ENCODE measurements around the gene PGBD5.

The PGBD5 gene

DNA sequence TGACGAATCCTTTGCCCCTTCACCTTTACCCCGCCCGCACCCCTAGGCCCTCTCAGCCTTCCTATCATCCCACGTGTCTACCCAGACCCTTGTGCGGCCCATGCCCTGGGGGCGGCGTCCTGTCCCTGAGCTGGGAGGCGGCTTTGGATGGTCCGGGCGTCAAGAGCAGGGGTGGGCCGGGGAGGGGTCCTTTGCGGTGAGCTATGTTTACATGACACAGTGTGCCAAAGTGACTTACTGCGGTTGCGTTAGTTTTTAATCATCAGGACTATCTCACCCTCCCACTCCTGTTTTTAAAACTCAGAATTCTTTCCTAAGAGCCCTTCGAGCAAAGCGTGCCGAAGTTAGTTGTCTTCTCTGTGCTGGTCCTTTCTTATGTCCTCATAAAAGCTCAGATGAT is 144.6 kb downstream of the PGBD5 start:
- Histone ChIP-seq H3K36me3 (replicated peaks in 1 of 2; ENCODE audit: control insufficient read depth in 2 of 2, insufficient read depth in 2 of 2, low read length in 2 of 2) (peaks cover 0 to 29% of the 10 kb centered on the region in 2 donors), H2BK12ac (ENCODE audit: low read length) (no peak overlapping the region), H3K4me3 (ENCODE audit: low read length in 2 of 2) (no peak overlapping the region), H2AK5ac (ENCODE audit: low read depth, low read length) (no peak overlapping the region), H3K79me1 (ENCODE audit: low read depth, low read length) (no peaks in the 10 kb centered on the region), H2BK120ac (ENCODE audit: low read depth, low read length) (no peak overlapping the region), H3K14ac (ENCODE audit: low read length) (no peak overlapping the region), H3K27ac (replicated peaks; ENCODE audit: low read length) (no peak overlapping the region), H3K23ac (ENCODE audit: low read depth, low read length, poor library complexity) (no peak overlapping the region), H4K91ac (ENCODE audit: low read depth, low read length, poor library complexity) (peak overlapping the region; percentile 66), H3K9ac (ENCODE audit: low read depth, low read length, poor library complexity) (no peak overlapping the region), H3K4me2 (ENCODE audit: insufficient read depth, low read length, poor library complexity, severe bottlenecking) (no peak overlapping the region), H2BK15ac (ENCODE audit: low read length) (no peak overlapping the region), H3K4ac (ENCODE audit: low read length) (no peak overlapping the region), H3K9me3 (replicated peaks in 1 of 2; ENCODE audit: control insufficient read depth in 2 of 2, insufficient read depth in 1 of 2, low read depth in 1 of 2, low read length in 2 of 2) (peaks cover 0 to 2% of the 10 kb centered on the region in 2 donors), H2BK5ac (ENCODE audit: low read length) (no peak overlapping the region), H3K18ac (ENCODE audit: low read length) (no peak overlapping the region), H4K8ac (ENCODE audit: low read depth, low read length) (no peak overlapping the region), H2AFZ (ENCODE audit: low read length) (no peak overlapping the region), H3K4me1 (ENCODE audit: control insufficient read depth in 2 of 2, insufficient read depth in 1 of 2, low read depth in 1 of 2, low read length in 2 of 2) (peaks cover 12 to 16% of the 10 kb centered on the region in 2 donors), H3K27me3 (ENCODE audit: control insufficient read depth in 3 of 3, insufficient read depth in 3 of 3, low read depth in 1 of 3, low read length in 3 of 3) (no peaks in the 10 kb centered on the region)
- no CpG with 5 or more reads among the region's 17 CpGs for WGBS, 2 donors (ENCODE audit: extremely low coverage in 2 of 2, insufficient read length in 2 of 2, insufficient replicate concordance in 1 of 2)
- DNase-seq (ENCODE audit: low spot score), result no peak

- Histone ChIP-seq H3K9me3 (replicated peaks in 1 of 2; ENCODE audit: control insufficient read depth in 2 of 2, insufficient read depth in 1 of 2, low read depth in 1 of 2, low read length in 2 of 2) (peaks cover 0 to 2% of the 10 kb centered on the region in 2 donors), H4K91ac (ENCODE audit: low read depth, low read length, poor library complexity) (no peak overlapping the region), H3K9ac (ENCODE audit: low read depth, low read length, poor library complexity) (no peak overlapping the region), H3K4me3 (ENCODE audit: low read length in 2 of 2) (no peak overlapping the region), H3K79me1 (ENCODE audit: low read depth, low read length) (no peaks in the 10 kb centered on the region), H3K4me2 (ENCODE audit: insufficient read depth, low read length, poor library complexity, severe bottlenecking) (no peak overlapping the region), H3K4ac (ENCODE audit: low read length) (no peak overlapping the region), H3K36me3 (replicated peaks in 1 of 2; ENCODE audit: control insufficient read depth in 2 of 2, insufficient read depth in 2 of 2, low read length in 2 of 2) (peaks cover 3 to 35% of the 10 kb centered on the region in 2 donors), H2BK5ac (ENCODE audit: low read length) (peak overlapping the region; percentile 31), H2BK15ac (ENCODE audit: low read length) (peak overlapping the region; percentile 14), H3K4me1 (ENCODE audit: control insufficient read depth in 2 of 2, insufficient read depth in 1 of 2, low read depth in 1 of 2, low read length in 2 of 2) (peaks cover 13 to 20% of the 10 kb centered on the region in 2 donors), H3K27me3 (ENCODE audit: control insufficient read depth in 3 of 3, insufficient read depth in 3 of 3, low read depth in 1 of 3, low read length in 3 of 3) (no peaks in the 10 kb centered on the region), H2BK120ac (ENCODE audit: low read depth, low read length) (no peak overlapping the region), H3K23ac (ENCODE audit: low read depth, low read length, poor library complexity) (peak overlapping the region; percentile 45), H2AK5ac (ENCODE audit: low read depth, low read length) (no peak overlapping the region), H2BK12ac (ENCODE audit: low read length) (no peak overlapping the region), H4K8ac (ENCODE audit: low read depth, low read length) (no peak overlapping the region), H3K14ac (ENCODE audit: low read length) (no peak overlapping the region), H3K27ac (replicated peaks; ENCODE audit: low read length) (no peak overlapping the region), H2AFZ (ENCODE audit: low read length) (no peak overlapping the region), H3K18ac (ENCODE audit: low read length) (peak overlapping the region; percentile 44)
- no CpG with 5 or more reads among the region's 23 CpGs for WGBS, 2 donors (ENCODE audit: extremely low coverage in 2 of 2, insufficient read length in 2 of 2, insufficient replicate concordance in 1 of 2)
- DNase-seq (ENCODE audit: low spot score), result no peak
Measured at GRCh38 chr1:230280906-230281413, 145.2 kb downstream of the PGBD5 start.

GRCh38 chr1:230280054-230280795 is 145.9 kb downstream of the PGBD5 start:
- H3K14ac ChIP-seq (ENCODE audit: low read length), result no peak overlapping the region
- no peak overlapping the region for H3K27ac ChIP-seq (replicated peaks; ENCODE audit: low read length)
- H3K18ac ChIP-seq (ENCODE audit: low read length), result no peak overlapping the region
- no peak overlapping the region for H3K23ac ChIP-seq (ENCODE audit: low read depth, low read length, poor library complexity)
- H2BK5ac ChIP-seq (ENCODE audit: low read length), result peak overlapping the region; percentile 31
- H3K9ac ChIP-seq (ENCODE audit: low read depth, low read length, poor library complexity), result no peak overlapping the region
- H2AK5ac ChIP-seq (ENCODE audit: low read depth, low read length), result no peak overlapping the region
- no peak overlapping the region for H2AFZ ChIP-seq (ENCODE audit: low read length)
- H2BK12ac ChIP-seq (ENCODE audit: low read length), result no peak overlapping the region
- no peak for DNase-seq (ENCODE audit: low spot score)
- H3K27me3 ChIP-seq (ENCODE audit: control insufficient read depth in 3 of 3, insufficient read depth in 3 of 3, low read depth in 1 of 3, low read length in 3 of 3), result no peaks in the 10 kb centered on the region
- H4K91ac ChIP-seq (ENCODE audit: low read depth, low read length, poor library complexity), result no peak overlapping the region
- H3K4ac ChIP-seq (ENCODE audit: low read length), result no peak overlapping the region
- no peak overlapping the region for H2BK15ac ChIP-seq (ENCODE audit: low read length)
- H3K4me2 ChIP-seq (ENCODE audit: insufficient read depth, low read length, poor library complexity, severe bottlenecking), result no peak overlapping the region
- peaks cover 13 to 20% of the 10 kb centered on the region in 2 donors for H3K4me1 ChIP-seq (ENCODE audit: control insufficient read depth in 2 of 2, insufficient read depth in 1 of 2, low read depth in 1 of 2, low read length in 2 of 2)
- no CpG with 5 or more reads among the region's 24 CpGs for WGBS, 2 donors (ENCODE audit: extremely low coverage in 2 of 2, insufficient read length in 2 of 2, insufficient replicate concordance in 1 of 2)
- peaks cover 3 to 43% of the 10 kb centered on the region in 2 donors for H3K36me3 ChIP-seq (replicated peaks in 1 of 2; ENCODE audit: control insufficient read depth in 2 of 2, insufficient read depth in 2 of 2, low read length in 2 of 2)
- H2BK120ac ChIP-seq (ENCODE audit: low read depth, low read length), result no peak overlapping the region
- H3K4me3 ChIP-seq (ENCODE audit: low read length in 2 of 2), result no peak overlapping the region
- no peaks in the 10 kb centered on the region for H3K79me1 ChIP-seq (ENCODE audit: low read depth, low read length)
- H4K8ac ChIP-seq (ENCODE audit: low read depth, low read length), result no peak overlapping the region
- H3K9me3 ChIP-seq (replicated peaks in 1 of 2; ENCODE audit: control insufficient read depth in 2 of 2, insufficient read depth in 1 of 2, low read depth in 1 of 2, low read length in 2 of 2), result peaks cover 0 to 2% of the 10 kb centered on the region in 2 donors

- no peak overlapping the region for H3K4me2 ChIP-seq (ENCODE audit: insufficient read depth, low read length, poor library complexity, severe bottlenecking)
- H3K27me3 ChIP-seq (ENCODE audit: control insufficient read depth in 3 of 3, insufficient read depth in 3 of 3, low read depth in 1 of 3, low read length in 3 of 3), result no peaks in the 10 kb centered on the region
- no peak overlapping the region for H3K14ac ChIP-seq (ENCODE audit: low read length)
- no peak overlapping the region for H4K8ac ChIP-seq (ENCODE audit: low read depth, low read length)
- no CpG with 5 or more reads among the region's 24 CpGs for WGBS, 2 donors (ENCODE audit: extremely low coverage in 2 of 2, insufficient read length in 2 of 2, insufficient replicate concordance in 1 of 2)
- no peak overlapping the region for H3K18ac ChIP-seq (ENCODE audit: low read length)
- H2BK15ac ChIP-seq (ENCODE audit: low read length), result no peak overlapping the region
- H3K23ac ChIP-seq (ENCODE audit: low read depth, low read length, poor library complexity), result no peak overlapping the region
- no peak overlapping the region for H3K4me3 ChIP-seq (ENCODE audit: low read length in 2 of 2)
- no peak overlapping the region for H3K27ac ChIP-seq (replicated peaks; ENCODE audit: low read length)
- H3K79me1 ChIP-seq (ENCODE audit: low read depth, low read length), result no peaks in the 10 kb centered on the region
- no peak overlapping the region for H3K4ac ChIP-seq (ENCODE audit: low read length)
- H3K9ac ChIP-seq (ENCODE audit: low read depth, low read length, poor library complexity), result no peak overlapping the region
- H2BK120ac ChIP-seq (ENCODE audit: low read depth, low read length), result no peak overlapping the region
- H2AFZ ChIP-seq (ENCODE audit: low read length), result no peak overlapping the region
- H3K9me3 ChIP-seq (replicated peaks in 1 of 2; ENCODE audit: control insufficient read depth in 2 of 2, insufficient read depth in 1 of 2, low read depth in 1 of 2, low read length in 2 of 2), result peaks cover 0 to 2% of the 10 kb centered on the region in 2 donors
- DNase-seq (ENCODE audit: low spot score), result no peak
- no peak overlapping the region for H4K91ac ChIP-seq (ENCODE audit: low read depth, low read length, poor library complexity)
- H2BK5ac ChIP-seq (ENCODE audit: low read length), result no peak overlapping the region
- H2BK12ac ChIP-seq (ENCODE audit: low read length), result no peak overlapping the region
- peaks cover 11 to 20% of the 10 kb centered on the region in 2 donors for H3K4me1 ChIP-seq (ENCODE audit: control insufficient read depth in 2 of 2, insufficient read depth in 1 of 2, low read depth in 1 of 2, low read length in 2 of 2)
- H2AK5ac ChIP-seq (ENCODE audit: low read depth, low read length), result no peak overlapping the region
- H3K36me3 ChIP-seq (replicated peaks in 1 of 2; ENCODE audit: control insufficient read depth in 2 of 2, insufficient read depth in 2 of 2, low read length in 2 of 2), result peaks cover 3 to 49% of the 10 kb centered on the region in 2 donors
Measured at GRCh38 chr1:230279583-230279945, 146.6 kb downstream of the PGBD5 start.
